Measurements from ENCODE around the gene ANKZF1. TPM values are rescaled to one million over a fixed set of nuclear protein-coding genes. Genes with fewer than 3 reads are reported as not detected.
"Not testable (repeated sequence)": the region's sequence is repeated elsewhere in the genome, so short reads cannot be mapped to it uniquely, and the experiment has no call there.

ANKZF1 gene, protein sequence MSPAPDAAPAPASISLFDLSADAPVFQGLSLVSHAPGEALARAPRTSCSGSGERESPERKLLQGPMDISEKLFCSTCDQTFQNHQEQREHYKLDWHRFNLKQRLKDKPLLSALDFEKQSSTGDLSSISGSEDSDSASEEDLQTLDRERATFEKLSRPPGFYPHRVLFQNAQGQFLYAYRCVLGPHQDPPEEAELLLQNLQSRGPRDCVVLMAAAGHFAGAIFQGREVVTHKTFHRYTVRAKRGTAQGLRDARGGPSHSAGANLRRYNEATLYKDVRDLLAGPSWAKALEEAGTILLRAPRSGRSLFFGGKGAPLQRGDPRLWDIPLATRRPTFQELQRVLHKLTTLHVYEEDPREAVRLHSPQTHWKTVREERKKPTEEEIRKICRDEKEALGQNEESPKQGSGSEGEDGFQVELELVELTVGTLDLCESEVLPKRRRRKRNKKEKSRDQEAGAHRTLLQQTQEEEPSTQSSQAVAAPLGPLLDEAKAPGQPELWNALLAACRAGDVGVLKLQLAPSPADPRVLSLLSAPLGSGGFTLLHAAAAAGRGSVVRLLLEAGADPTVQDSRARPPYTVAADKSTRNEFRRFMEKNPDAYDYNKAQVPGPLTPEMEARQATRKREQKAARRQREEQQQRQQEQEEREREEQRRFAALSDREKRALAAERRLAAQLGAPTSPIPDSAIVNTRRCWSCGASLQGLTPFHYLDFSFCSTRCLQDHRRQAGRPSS
- polyA plus RNA-seq (2013, experiment 1 of 2; ENCODE audit: insufficient read length), result 37.8 TPM
- 29.9 TPM for polyA plus RNA-seq (2013, experiment 2 of 2; ENCODE audit: insufficient read length)

DNA sequence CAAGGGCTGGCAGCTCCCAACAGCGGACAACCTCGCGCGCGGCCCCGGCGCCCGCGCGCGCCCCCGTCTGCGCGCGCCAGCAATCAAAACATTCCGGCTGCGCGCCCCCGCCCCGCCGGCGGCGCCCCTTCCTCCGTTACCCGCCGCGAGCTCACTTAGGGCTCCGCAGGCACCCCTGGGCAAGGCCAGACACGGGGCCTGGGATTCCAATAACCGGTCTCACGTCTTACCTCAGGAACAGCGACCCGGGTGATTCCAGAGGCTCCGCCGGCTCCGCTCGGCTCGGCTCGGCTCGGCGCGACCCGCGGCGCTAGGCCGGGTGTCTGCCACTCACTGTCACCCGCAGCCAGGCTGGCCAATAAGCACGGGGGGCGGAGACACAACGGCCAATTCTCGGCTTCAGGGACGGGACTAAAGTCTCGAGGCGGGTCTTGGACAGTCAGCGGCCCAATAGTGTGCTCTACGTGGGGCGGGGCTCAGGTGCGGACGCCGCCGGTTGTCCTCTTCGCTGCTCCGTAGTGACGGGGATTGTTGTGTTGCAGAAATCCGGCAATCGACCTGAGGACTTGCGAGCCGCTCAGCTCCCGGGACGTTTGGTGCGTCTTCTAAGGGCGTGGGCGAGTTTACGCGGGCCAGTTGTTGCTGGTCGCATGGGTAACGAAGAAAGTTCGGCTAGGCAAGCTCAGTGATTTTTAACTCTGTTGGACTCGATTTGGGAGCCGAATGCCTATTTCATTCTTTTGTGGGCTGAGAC is at the start of gene ANKZF1, which contains the start of gene ATG9A:
Gene ANKZF1, plus strand, starts transcription at position 502 of the 754 bp plus-strand sequence. CDS start 452 bp downstream, outside the sequence.
Gene ATG9A, minus strand, starts transcription at position 332 of the 754 bp plus-strand sequence. CDS start 1,612 bp downstream, outside the sequence.
- DNase-seq, result peak; percentile 99

DNA sequence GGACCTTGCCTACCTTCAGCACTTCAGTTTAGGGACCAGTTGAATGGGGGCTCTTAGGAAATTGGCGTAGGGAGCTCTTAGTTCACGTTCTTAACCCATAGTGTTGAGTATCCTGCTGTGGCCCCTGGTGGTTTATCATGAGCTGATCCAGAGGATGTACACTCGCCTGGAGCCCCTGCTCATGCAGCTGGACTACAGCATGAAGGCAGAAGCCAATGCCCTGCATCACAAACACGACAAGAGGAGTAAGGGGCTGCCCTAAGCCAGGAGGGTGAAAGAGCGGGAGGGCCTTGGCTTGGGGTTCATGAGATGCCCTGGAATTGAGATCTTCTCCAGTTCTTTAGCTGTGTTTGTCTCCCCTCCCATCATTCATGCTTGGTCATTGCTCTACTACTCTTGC is 48.6 kb upstream of the ANKZF1 start:
- no peak for DNase-seq

DNA sequence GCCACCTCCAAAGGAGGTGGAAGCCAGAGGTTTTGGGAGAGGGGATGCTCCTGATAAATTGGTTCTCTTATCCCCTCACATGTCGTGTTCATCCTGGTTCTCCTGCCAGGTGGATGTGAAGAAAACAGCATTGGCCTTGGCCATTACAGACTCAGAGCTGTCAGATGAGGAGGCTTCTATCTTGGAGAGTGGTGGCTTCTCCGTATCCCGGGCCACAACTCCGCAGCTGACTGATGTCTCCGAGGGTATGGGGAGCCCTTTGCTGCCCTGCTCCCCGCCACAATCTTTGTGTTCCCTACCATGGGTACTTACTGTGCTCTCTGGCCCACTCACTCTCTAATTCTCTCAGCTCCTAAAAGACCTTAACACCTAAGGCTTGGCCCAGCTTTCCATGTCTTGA is 48.1 kb upstream of the ANKZF1 start:
- DNase-seq, result no peak

DNA sequence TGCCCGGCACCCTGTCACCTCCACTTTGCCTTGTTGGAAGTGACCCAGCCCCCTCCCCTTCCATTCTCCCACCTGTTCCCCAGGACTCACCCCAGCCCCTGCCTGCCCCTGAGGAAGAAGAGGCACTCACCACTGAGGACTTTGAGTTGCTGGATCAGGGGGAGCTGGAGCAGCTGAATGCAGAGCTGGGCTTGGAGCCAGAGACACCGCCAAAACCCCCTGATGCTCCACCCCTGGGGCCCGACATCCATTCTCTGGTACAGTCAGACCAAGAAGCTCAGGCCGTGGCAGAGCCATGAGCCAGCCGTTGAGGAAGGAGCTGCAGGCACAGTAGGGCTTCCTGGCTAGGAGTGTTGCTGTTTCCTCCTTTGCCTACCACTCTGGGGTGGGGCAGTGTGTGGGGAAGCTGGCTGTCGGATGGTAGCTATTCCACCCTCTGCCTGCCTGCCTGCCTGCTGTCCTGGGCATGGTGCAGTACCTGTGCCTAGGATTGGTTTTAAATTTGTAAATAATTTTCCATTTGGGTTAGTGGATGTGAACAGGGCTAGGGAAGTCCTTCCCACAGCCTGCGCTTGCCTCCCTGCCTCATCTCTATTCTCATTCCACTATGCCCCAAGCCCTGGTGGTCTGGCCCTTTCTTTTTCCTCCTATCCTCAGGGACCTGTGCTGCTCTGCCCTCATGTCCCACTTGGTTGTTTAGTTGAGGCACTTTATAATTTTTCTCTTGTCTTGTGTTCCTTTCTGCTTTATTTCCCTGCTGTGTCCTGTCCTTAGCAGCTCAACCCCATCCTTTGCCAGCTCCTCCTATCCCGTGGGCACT is 47.1 kb upstream of the ANKZF1 start:
- no peak for DNase-seq

DNA sequence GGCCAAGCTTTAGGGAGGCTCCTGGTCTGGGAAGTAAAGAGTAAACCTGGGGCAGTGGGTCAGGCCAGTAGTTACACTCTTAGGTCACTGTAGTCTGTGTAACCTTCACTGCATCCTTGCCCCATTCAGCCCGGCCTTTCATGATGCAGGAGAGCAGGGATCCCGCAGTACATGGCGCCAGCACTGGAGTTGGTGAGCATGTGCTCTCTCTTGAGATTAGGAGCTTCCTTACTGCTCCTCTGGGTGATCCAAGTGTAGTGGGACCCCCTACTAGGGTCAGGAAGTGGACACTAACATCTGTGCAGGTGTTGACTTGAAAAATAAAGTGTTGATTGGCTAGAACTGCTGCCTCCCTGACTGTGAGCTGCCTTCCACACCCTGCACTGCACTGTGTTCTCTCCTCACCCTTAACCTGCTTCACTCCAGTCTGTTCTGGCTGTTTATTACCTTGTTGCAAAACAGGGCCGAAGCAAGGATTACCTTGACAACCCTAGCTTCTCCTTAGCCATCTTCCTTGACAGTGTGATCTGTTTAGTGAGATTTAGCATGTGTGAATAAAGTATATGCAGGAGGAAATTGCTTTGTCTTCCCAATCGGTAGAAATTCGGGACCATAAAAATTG is 46.3 kb upstream of the ANKZF1 start:
- DNase-seq, result no peak

DNA sequence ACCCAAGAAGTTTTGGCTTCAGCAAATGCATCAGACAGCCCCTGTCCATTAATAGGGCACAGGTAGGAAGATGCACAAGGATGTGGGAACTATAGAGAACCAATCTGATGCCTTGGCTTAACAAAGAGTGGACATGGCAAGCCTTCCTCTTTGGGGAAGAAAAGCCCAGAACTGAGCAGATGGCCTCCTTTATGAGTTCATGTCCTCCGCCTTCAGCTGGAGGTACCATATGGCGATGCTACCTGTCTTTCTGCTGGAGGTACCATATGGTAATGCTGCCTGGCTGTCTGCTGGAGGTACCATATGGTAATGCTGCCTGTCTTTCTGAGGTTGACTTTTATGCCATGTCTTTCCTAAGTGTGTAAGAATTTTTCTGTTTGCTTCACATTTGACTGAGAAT is 45.5 kb upstream of the ANKZF1 start:
- DNase-seq, result no peak

DNA sequence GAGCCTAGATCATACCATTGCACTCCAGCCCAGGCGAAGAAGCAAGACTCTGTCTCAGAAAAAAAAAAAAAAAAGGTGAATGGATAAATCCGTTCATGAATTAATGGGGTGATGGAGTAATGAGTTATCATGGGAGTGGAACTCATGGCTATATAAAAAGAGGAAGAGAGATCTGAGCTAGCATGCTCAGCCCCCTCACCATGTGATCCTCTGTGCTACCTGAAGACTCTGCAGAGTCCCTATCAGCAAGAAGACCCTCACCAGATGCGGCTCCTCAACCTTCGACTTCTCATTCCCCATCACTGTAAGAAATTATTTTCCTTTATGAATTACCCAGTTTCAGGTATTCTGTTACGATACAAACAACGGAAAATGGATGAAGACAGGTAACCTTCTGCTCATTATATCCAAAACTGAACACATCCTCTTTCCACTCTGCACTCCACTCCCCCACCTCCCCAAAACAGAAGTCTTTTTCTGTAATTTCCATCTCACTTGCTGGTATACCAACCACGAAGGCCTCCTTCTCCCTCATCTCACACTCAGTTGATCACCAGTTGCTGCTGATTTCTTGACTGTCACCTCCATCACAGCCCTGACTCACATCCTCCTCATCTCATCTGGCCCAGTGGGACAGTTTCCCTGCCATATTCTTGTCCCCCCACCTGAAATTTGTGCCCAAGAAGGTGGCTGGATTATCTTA is 42.7 kb upstream of the ANKZF1 start:
- no peak for DNase-seq

DNA sequence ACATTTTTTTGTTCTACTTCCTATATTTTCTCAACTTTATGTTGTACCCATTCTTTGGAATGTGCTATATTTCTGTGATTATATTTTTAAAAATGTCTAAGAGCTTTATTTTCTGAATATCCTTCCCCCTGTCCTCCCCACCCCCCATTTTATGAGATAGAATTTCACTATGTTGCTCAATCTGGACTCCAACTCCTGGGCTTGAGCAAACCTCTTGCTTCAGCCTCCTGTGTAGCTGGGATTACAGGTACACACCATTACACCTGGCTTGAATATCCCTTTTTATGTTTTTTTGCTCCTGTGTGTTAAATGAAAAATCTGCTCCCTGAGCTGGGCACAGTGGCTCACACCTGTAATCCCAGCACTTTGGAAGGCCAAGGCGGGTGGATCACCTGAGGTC is 32.2 kb upstream of the ANKZF1 start:
- DNase-seq, result no peak

DNA sequence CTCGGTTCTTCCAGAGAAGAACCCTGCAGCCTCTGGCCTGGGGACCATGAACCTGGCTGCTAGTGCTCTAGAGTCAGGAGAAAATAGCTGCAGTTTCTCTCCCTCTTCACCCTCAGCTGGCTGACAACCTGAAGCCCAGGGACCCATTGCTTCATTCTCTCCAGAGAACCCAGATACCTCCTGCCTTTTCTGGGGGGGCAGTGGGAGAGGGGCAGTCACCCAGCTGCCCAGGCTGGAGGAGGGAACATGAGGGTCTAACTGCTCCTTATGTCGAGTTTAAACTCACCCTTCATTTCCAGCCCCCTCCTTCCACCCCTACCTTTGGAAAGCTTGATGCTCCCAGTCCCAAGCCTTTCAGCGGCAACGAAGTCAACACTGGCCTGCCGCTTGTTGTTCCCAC is 30.6 kb upstream of the ANKZF1 start:
- DNase-seq, result no peak

DNA sequence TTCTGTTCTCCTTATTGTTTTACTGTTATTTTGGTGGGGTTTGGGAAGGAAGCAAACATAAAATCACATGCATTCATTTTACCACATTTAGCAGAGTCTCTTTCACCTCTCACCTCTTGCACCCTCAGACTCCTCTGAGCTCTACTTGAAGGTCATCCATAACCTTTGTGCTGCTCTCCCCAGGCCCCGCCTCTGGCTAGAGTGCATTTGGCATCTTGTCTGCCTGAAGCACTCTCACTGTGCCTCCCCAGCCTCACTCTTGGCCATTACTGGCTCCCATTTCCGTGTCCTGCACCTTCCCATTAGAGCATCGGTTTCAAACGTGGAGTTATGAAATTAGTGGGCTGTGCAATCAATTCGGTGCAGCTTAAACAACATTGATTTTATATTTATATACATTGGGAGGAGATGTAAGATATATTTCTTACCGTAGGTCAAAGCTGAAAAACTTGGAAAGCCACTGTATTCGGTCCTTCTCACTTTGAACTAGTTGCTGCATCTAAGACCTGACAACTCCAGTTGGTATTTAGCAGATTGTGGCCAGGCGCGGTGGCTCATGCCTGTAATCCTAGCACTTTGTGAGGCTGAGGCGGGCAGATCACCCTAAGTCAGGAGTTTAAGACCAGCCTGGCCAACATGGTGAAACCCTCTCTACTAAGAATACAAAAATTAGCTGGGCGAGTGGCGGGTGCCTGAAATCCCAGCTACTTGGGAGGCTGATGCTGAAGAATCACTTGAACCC is 30.0 kb upstream of the ANKZF1 start:
- DNase-seq, result no peak

DNA sequence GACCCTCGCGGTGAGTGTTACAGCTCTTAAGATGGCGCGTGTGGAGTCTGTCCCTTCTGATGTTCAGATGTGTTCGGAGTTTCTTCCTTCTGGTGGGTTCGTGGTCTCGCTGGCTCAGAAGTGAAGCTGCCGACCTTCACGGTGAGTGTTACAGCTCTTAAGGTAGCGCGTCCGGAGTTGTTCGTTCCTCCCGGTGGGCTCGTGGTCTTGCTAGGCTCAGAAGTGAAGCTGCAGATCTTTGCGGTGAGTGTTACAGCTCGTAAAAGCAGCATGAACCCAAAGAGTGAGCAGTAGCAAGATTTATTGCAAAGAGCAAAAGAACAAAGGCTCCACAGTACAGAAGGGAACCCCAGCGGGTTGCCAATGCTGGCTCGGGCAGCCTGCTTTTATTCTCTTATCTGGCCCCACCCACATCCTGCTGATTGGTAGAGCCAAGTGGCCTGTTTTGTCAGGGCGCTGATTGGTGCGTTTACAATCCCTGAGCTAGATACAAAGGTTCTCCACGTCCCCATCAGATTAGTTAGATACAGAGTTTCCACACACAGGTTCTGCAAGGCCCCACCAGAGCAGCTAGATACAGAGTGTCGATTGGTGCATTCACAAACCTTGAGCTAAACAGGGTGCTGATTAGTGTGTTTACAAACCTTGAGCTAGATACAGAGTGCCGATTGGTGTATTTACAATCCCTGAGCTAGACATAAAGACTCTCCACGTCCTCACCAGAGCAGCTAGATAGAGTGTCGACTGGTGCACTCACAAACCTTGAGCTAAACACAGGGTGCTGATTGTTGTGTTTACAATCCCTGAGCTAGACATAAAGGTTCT is 28.9 kb upstream of the ANKZF1 start:
- DNase-seq, result not testable (repeated sequence)

DNA sequence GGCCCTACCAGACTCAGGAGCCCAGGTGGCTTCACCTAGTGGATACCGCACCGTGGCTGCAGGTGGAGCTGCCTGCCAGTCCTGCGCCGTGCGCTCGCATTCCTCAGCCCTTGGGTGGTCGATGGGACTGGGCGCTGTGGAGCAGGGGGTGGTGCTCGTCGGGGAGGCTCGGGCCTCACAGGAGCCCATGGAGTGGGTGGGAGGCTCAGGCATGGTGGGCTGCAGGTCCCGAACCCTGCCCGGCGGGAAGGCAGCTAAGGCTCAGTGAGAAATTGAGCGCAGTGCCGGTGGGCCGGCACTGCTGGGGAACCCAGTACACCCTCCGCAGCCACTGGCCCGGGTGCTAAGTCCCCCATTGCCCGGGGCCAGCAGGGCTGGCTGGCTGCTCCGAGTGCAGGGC is 28.3 kb upstream of the ANKZF1 start:
- not testable (repeated sequence) for DNase-seq

DNA sequence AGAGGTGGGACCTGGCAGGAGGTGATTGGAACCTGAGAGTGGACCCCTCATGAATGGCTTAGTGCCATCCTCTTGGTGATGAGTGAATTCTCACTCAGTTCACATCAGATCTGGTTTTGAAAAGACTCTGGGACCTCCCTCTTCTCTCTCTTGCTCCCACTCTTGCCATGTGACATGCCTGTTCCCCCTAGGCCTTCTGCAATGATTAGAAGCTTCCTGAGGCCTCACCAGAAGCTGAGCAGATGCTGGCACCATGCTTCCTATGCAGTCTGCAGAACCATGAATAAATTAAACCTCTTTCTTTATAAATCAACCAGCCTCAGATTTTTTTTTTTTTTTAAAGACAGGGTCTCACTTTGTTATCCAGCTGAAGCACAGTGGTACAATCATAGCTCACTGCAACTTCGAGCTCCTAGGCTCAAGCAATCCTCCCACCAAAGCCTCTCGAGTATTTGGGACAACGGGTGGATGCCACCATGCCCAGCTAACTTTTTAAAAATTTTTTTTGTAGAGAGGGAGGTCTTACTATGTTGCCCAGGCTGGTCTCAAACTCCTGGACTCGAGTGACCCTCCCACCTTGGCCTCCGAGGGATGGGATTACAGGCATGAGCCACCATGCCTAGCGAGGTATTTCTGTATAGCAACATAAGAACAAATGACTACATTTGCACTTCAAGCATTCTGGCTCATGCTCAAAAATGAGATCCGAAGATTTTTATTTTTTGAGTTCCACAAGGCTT is 25.0 kb upstream of the ANKZF1 start:
- DNase-seq, result no peak

DNA sequence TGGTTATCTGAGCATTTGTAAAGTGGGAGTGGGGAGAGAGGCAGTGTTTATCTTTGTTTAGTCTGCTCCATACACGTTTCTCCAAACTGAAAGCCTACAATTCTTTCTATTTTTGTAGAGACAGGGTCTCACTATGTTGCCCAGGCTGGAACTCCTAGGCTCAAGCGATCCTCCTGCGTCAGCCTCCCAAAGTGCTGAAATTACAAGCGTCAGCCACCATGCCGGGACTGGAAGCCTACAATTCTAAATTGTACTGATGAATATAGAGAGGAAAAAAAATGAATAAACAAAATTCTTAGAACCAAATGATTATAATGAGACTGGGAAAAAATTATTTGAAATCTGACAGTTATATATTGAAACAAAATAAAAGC is 24.5 kb upstream of the ANKZF1 start:
- DNase-seq, result no peak

DNA sequence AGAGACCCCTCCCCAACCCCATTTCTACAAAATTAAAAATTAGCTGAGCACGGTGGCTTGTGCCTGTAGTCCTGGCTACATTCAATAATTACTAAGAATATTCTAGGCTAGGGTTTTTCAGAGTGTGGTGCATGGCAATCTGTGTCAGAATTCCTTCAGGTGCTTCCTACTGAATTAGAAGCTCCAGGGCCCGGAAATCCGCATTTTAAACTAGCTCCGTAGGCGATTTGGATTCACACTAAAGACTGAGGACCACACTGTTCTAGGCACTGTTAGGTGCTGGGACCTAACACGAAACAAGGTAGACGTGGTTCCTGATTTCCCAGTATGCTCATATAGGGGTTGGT is 23.7 kb upstream of the ANKZF1 start:
- DNase-seq, result no peak

DNA sequence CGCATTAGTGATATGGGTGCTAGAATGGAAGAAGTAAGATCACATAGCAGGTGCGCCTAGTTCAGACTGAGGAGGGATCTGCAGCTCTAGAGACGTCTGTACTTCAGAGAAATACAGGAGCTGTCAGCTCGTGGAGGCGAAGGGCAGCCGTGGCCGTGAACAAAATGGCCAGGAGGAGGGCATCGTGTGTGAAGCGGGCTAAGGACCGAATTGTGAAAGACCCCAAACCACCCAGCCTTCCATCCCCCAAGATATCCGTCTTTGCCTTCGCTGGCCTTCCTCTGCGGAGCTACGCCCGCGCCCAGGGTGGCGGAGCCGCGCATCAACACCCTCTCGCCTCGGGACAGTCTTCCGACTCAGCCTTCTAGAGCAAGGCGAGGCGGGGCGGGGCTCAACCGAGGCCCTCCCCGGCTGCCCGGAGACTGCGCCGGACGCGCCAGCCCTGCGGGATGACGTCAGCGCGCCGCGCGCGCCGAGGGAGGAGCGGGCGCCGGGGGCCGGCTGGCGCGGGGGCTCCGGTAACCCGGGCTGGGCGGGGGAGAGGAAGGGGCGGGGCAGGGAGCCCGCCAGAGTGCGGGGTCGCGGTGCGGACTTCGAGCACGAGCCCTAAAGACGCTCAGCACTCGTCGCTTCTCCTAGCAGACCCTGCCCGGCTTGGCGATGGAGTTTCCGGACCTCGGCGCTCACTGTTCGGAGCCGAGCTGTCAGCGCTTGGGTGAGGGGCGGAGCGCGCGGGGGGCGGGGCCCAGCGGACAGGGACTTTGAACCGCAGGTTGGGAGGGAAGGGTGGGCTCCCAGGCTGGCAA is 23.1 kb upstream of the ANKZF1 start, which contains the start of gene ZFAND2B:
Gene ZFAND2B, plus strand, starts transcription at position 455 of the 806 bp plus-strand sequence. Its CDS starts 206 bp downstream, at position 661.
- peak; percentile 95 for DNase-seq

DNA sequence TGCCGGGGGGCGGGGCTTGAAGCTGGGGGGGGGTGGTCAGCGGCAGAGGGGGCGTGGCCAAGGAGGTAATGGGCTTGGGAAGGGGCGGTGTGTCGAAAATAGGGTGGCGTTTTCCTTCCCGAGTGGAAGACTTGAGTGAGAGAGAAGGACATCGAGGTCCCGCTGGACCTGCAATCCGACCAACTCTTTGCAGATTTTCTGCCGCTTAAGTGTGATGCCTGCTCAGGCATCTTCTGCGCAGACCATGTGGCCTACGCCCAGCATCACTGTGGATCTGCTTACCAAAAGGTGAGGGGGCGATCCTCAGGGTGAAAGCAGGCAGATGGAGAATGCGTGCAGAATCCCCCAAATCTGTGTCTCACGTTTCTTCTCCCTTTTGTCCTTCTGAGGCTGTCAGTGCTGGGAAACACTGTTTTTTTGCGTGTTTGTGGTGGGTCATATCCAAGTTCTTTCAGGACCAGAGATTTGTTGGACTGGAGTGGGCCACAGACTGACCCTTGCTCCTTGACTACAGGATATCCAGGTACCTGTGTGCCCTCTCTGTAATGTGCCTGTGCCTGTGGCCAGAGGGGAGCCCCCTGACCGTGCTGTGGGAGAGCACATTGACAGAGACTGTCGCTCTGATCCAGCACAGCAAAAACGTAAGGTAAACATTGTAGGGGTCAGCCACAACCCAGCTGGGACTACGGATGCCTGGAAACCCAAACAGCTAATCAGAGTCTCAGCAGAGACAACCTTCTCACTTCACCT is 22.3 kb upstream of the ANKZF1 start:
- no peak for DNase-seq
